Esophagus muscularis mucosa (tissue), 3 donors: ENCODE measurements around the gene DMKN.

Experiments used
- POLR2AphosphoS5 ChIP-seq, 2 donors: sonication (generic); formaldehyde crosslinking; IDR thresholded peaks; one replicate each; pipeline ENCODE4 v1.6.1; 2017; ENCODE audit warnings: antibody characterized with exemption in 2 of 2
- TF ChIP-seq, protein P1 (sequence below), 3 experiments: fragments of 200-600 bp in 2 of 3; fragments of 450-650 bp in 1 of 3; sonication (generic) in 2 of 3; IDR thresholded peaks; one replicate each; pipeline ENCODE4 v1.5.1; 2017 to 2019; ENCODE audit warnings: antibody characterized with exemption in 3 of 3, mild to moderate bottlenecking in 2 of 3, moderate library complexity in 1 of 3

GRCh38 chr19:35508129-35508528 is 5.3 kb downstream of the DMKN start:
- TF ChIP-seq POLR2AphosphoS5 (IDR thresholded peaks at IDR 0.05) = no peak
- TF ChIP-seq, protein P1, sequence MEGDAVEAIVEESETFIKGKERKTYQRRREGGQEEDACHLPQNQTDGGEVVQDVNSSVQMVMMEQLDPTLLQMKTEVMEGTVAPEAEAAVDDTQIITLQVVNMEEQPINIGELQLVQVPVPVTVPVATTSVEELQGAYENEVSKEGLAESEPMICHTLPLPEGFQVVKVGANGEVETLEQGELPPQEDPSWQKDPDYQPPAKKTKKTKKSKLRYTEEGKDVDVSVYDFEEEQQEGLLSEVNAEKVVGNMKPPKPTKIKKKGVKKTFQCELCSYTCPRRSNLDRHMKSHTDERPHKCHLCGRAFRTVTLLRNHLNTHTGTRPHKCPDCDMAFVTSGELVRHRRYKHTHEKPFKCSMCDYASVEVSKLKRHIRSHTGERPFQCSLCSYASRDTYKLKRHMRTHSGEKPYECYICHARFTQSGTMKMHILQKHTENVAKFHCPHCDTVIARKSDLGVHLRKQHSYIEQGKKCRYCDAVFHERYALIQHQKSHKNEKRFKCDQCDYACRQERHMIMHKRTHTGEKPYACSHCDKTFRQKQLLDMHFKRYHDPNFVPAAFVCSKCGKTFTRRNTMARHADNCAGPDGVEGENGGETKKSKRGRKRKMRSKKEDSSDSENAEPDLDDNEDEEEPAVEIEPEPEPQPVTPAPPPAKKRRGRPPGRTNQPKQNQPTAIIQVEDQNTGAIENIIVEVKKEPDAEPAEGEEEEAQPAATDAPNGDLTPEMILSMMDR (IDR thresholded peaks at IDR 0.05) = no peak
